ENCODE measurements around the gene PRR23E. TPM values are rescaled to one million over a fixed set of nuclear protein-coding genes. Genes with fewer than 3 reads are reported as not detected.

Gene PRR23E
- total RNA-seq, 1 donor from 2014 or later, result not detected

DNA sequence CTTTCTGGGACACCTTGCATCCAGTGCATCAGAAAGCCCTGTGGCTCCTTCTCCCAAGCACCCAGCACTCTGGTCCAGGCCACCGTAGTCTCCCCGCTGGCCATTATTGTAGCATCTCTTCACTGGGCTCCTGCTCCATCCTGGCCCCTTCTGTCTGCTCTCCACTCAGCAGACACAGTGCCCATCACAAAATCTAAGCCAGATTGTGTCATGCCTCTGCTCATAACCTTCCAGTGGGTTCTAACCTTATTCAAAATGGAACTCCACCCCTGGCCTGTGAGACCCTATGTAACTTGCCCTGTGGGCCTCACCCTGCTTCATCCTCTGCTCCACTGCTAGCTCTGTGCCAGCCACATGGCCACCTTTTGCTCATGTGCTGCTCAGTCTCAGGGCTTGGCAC lies 31.7 kb upstream of the PRR23E start:
- TF ChIP-seq, protein P1, sequence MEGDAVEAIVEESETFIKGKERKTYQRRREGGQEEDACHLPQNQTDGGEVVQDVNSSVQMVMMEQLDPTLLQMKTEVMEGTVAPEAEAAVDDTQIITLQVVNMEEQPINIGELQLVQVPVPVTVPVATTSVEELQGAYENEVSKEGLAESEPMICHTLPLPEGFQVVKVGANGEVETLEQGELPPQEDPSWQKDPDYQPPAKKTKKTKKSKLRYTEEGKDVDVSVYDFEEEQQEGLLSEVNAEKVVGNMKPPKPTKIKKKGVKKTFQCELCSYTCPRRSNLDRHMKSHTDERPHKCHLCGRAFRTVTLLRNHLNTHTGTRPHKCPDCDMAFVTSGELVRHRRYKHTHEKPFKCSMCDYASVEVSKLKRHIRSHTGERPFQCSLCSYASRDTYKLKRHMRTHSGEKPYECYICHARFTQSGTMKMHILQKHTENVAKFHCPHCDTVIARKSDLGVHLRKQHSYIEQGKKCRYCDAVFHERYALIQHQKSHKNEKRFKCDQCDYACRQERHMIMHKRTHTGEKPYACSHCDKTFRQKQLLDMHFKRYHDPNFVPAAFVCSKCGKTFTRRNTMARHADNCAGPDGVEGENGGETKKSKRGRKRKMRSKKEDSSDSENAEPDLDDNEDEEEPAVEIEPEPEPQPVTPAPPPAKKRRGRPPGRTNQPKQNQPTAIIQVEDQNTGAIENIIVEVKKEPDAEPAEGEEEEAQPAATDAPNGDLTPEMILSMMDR (conservative IDR thresholded peaks at IDR 0.05), result no peak
- Mint-ChIP-seq H3K27ac (no peak overlapping the region), H3K9me3 (no peaks in the 10 kb centered on the region), H3K36me3 (no peaks in the 10 kb centered on the region), H3K4me3 (no peak overlapping the region), H3K27me3 (peaks cover 25% of the 10 kb centered on the region), H3K4me1 (ENCODE audit: unreplicated experiment) (no peaks in the 10 kb centered on the region)
- DNase-seq (ENCODE audit: extremely low spot score, unreplicated experiment), result no peak

DNA sequence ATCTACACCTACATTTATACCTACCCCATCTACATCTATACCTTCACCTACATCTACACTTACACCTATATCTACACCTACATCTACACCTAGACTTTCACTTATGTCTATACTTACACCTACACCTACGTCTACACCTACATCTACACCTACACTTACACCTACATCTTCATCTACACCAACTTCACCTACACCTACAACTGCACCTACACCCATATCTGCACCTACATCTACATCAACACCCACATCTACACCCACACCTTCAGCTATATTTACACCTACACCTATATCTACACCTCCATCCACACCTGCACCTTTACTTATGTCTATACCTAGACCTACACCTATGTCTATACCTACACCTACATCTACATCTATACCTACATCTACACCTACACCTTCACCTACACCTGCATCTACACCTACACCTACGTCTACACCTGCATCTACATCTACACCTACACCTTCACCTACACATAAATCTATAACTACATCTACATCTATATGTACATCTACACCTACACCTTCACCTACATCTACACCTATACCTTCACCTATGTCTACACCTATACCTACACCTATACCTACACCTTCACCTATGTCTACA lies 30.9 kb upstream of the PRR23E start:
- H3K4me1 Mint-ChIP-seq (ENCODE audit: unreplicated experiment), result no peaks in the 10 kb centered on the region
- TF ChIP-seq, protein P1 (conservative IDR thresholded peaks at IDR 0.05), result no peak
- no peaks in the 10 kb centered on the region for H3K9me3 Mint-ChIP-seq
- DNase-seq (ENCODE audit: extremely low spot score, unreplicated experiment), result no peak
- no peak overlapping the region for H3K27ac Mint-ChIP-seq
- peaks cover 28% of the 10 kb centered on the region for H3K27me3 Mint-ChIP-seq
- H3K36me3 Mint-ChIP-seq, result no peaks in the 10 kb centered on the region
- H3K4me3 Mint-ChIP-seq, result no peak overlapping the region

DNA sequence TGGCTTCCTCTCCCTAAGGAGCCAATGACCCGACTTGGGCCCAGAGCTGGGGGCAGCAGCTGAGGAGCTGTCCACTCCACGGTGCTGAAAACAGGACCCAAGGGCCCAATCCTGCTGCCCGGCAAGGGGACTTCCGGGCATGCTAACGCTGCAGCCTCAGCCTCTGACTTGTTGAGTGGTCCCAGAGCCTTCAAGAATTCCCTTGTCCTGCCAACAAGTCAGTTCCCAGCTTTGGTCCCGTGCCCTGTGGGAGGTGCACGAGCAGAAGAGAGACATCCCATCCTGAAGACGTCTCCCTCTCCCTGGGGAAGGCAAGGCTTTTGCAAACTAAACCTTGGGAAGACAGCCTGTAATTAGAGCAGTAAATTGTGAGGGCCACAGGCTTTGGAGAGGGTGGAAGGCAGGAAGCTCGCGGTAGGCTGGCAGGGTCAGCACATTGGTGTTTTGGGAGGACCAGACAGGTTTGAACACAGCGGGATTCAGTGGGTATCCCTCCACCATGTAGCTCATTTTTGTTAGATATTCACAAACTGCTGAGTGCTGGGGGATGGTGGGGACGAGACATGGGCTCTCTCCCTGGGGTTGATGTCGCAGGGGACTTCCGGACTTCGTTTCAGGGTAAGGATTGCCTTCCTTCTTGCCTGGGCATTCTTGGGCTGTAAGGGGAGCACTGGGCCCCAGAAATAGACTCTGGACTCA lies 29.8 kb upstream of the PRR23E start:
- Mint-ChIP-seq H3K27me3 (peaks cover 27% of the 10 kb centered on the region), H3K4me3 (no peak overlapping the region), H3K27ac (no peak overlapping the region), H3K4me1 (ENCODE audit: unreplicated experiment) (no peaks in the 10 kb centered on the region), H3K9me3 (no peaks in the 10 kb centered on the region), H3K36me3 (no peaks in the 10 kb centered on the region)
- no peak for DNase-seq (ENCODE audit: extremely low spot score, unreplicated experiment)
- TF ChIP-seq, protein P1 (conservative IDR thresholded peaks at IDR 0.05), result no peak

DNA sequence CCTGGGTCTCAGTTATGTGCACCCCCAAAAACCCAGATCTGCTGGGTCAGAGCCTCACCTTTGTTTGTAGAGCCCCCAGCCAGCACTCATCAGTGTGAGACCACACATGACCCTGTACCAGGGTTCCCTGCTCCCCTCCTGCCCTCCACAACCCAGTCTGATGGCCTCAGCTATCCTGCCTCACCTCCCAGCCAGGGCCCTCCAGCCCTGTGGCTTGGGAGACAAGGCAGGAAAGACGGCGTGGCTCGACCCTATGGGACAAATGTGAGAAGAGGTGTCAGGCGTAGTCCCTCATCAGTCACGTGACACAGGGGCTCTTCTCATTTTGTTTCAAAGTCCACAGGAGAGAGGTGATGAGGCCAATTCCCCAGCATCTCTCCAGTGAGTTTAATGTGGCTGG lies 28.3 kb upstream of the PRR23E start:
- peaks cover 35% of the 10 kb centered on the region for H3K27me3 Mint-ChIP-seq
- H3K36me3 Mint-ChIP-seq, result no peaks in the 10 kb centered on the region
- TF ChIP-seq, protein P1 (conservative IDR thresholded peaks at IDR 0.05), result no peak
- no peaks in the 10 kb centered on the region for H3K4me1 Mint-ChIP-seq (ENCODE audit: unreplicated experiment)
- H3K27ac Mint-ChIP-seq, result no peak overlapping the region
- H3K4me3 Mint-ChIP-seq, result no peak overlapping the region
- no peak for DNase-seq (ENCODE audit: extremely low spot score, unreplicated experiment)
- H3K9me3 Mint-ChIP-seq, result no peaks in the 10 kb centered on the region

GRCh38 chr3:127165036-127165435 lies 27.9 kb upstream of the PRR23E start:
- H3K9me3 Mint-ChIP-seq, result no peaks in the 10 kb centered on the region
- TF ChIP-seq, protein P1 (conservative IDR thresholded peaks at IDR 0.05), result no peak
- H3K4me1 Mint-ChIP-seq (ENCODE audit: unreplicated experiment), result no peaks in the 10 kb centered on the region
- H3K27me3 Mint-ChIP-seq, result peaks cover 38% of the 10 kb centered on the region
- no peaks in the 10 kb centered on the region for H3K36me3 Mint-ChIP-seq
- no peak overlapping the region for H3K4me3 Mint-ChIP-seq
- no peak overlapping the region for H3K27ac Mint-ChIP-seq
- no peak for DNase-seq (ENCODE audit: extremely low spot score, unreplicated experiment)
